Common myeloid progenitor, CD34-positive (primary cell): ENCODE data around the gene P4HB.

Experiments
- CTCF ChIA-PET: fragments of 350-600 bp; sonication (Branson Sonifier 250); formaldehyde crosslinking; loops from one replicate; lab custom pipeline; 2021; ENCODE audit warnings: antibody characterized with exemption; lab: Charles Lee
- POLR2A ChIA-PET: fragments of 350-600 bp; sonication (Branson Sonifier 250); formaldehyde crosslinking; loops from one replicate; lab custom pipeline; 2021; ENCODE audit warnings: antibody characterized with exemption; lab: Charles Lee
- DNase-seq, 3 donors: peaks; one replicate each; pipeline versions ENCODE4 v3.0.0 to v3.0.0-alpha.2; 2013
- H3K27ac ChIP-seq, 2 experiments: 1 replicate in 1 of 2; 2 replicates in 1 of 2; pipeline ENCODE4 v1.7.0; 2013; ENCODE audit warnings: inconsistent platforms in 2 of 2, low read length in 2 of 2, mild to moderate bottlenecking in 2 of 2, low read depth in 1 of 2, moderate library complexity in 1 of 2; ENCODE audit not compliant: severe bottlenecking in 2 of 2, insufficient read depth in 1 of 2, poor library complexity in 1 of 2
- H3K27me3 ChIP-seq, 5 experiments: replicated peaks in 2 of 5; 1 replicate in 3 of 5; 2 replicates in 2 of 5; pipeline versions ENCODE4 v1.6.1 to v1.7.0; 2013; ENCODE audit warnings: low read length in 4 of 5, mild to moderate bottlenecking in 2 of 5, moderate library complexity in 2 of 5, inconsistent platforms in 1 of 5; ENCODE audit not compliant: insufficient read depth in 5 of 5, control insufficient read depth in 4 of 5
- H3K36me3 ChIP-seq, 4 experiments: 1 replicate in 2 of 4; 2 replicates in 2 of 4; pipeline versions ENCODE4 v1.6.1 to v1.7.0; 2013; ENCODE audit warnings: low read length in 3 of 4, control low read depth in 1 of 4, mild to moderate bottlenecking in 1 of 4; ENCODE audit not compliant: control insufficient read depth in 4 of 4, insufficient read depth in 4 of 4
- H3K4me1 ChIP-seq, 4 experiments: 1 replicate in 3 of 4; 2 replicates in 1 of 4; pipeline versions ENCODE4 v1.6.1 to v1.7.1; 2013; ENCODE audit warnings: low read length in 3 of 4, mild to moderate bottlenecking in 3 of 4, control low read depth in 1 of 4, inconsistent platforms in 1 of 4, moderate library complexity in 1 of 4; ENCODE audit not compliant: control insufficient read depth in 4 of 4, insufficient read depth in 4 of 4; ENCODE audit errors: control extremely low read depth in 1 of 4
- H3K4me3 ChIP-seq, 7 experiments: 1 replicate in 4 of 7; 2 replicates in 3 of 7; pipeline versions ENCODE4 v1.5.1 to v1.7.0; 2013; ENCODE audit warnings: mild to moderate bottlenecking in 7 of 7, low read length in 6 of 7, moderate library complexity in 6 of 7, inconsistent platforms in 2 of 7, low read depth in 2 of 7, control low read depth in 1 of 7; ENCODE audit not compliant: insufficient read depth in 4 of 7, control insufficient read depth in 1 of 7; ENCODE audit errors: extremely low read depth in 1 of 7
- H3K9me3 ChIP-seq, 5 experiments: 1 replicate in 4 of 5; 2 replicates in 1 of 5; pipeline versions ENCODE4 v1.6.1 to v1.7.1; 2013; ENCODE audit warnings: low read length in 4 of 5, mild to moderate bottlenecking in 2 of 5, inconsistent platforms in 1 of 5, low read depth in 1 of 5, moderate library complexity in 1 of 5; ENCODE audit not compliant: control insufficient read depth in 4 of 5, insufficient read depth in 2 of 5; ENCODE audit errors: control extremely low read depth in 1 of 5
- WGBS: methylation state at CpG from one replicate; pipeline ENCODE4 v1.1.5; 2013; ENCODE audit not compliant: insufficient coverage; 5-methylcytosine and 5-hydroxymethylcytosine counted together

The P4HB gene

GRCh38 chr17:81901167-81902022 is 41.1 kb upstream of the P4HB start:
- ChIA-PET POLR2A (no interaction called here), CTCF (interaction anchor here (1.5 kb wide), 2 partner anchors 16 to 26 kb away, joined by 3 read pairs; partner anchors contain the start of gene MAFG)
- Histone ChIP-seq H3K27ac (no peak overlapping the region), H3K27me3 (peaks cover 0 to 34% (median 7%) of the 10 kb centered on the region in 5 experiments), H3K4me3 (peak overlapping the region in 3 of 7 experiments; percentile 24 to 52 (median 26)), H3K4me1 (peaks cover 0 to 16% (median 8%) of the 10 kb centered on the region in 4 experiments), H3K9me3 (no peaks in the 10 kb centered on the region), H3K36me3 (peaks cover 13 to 68% (median 32%) of the 10 kb centered on the region in 4 experiments)
- WGBS, result 84% methylated on average over 14 of the region's 21 CpGs
- DNase-seq, result no peak

- ChIA-PET CTCF (interaction anchor here (1.5 kb wide), 1 partner anchor 17 kb away, joined by 3 read pairs; no protein-coding TSS in a partner anchor), POLR2A (no interaction called here)
- H3K27ac ChIP-seq, result no peak overlapping the region
- H3K36me3 ChIP-seq, result peaks cover 13 to 61% (median 38%) of the 10 kb centered on the region in 4 experiments
- peaks cover 0 to 34% (median 7%) of the 10 kb centered on the region in 5 experiments for H3K27me3 ChIP-seq
- H3K9me3 ChIP-seq, result no peaks in the 10 kb centered on the region
- 92% methylated on average over 17 of the region's 18 CpGs for WGBS
- DNase-seq, result no peak
- H3K4me3 ChIP-seq, result no peak overlapping the region
- H3K4me1 ChIP-seq, result peaks cover 0 to 16% (median 8%) of the 10 kb centered on the region in 4 experiments
Observed at GRCh38 chr17:81900181-81900820, 40.0 kb upstream of the P4HB start.

- Histone ChIP-seq H3K4me3 (no peak overlapping the region), H3K4me1 (peaks cover 0 to 16% (median 8%) of the 10 kb centered on the region in 4 experiments), H3K9me3 (no peaks in the 10 kb centered on the region), H3K27me3 (peaks cover 0 to 34% (median 7%) of the 10 kb centered on the region in 5 experiments), H3K27ac (no peak overlapping the region), H3K36me3 (peaks cover 13 to 58% (median 37%) of the 10 kb centered on the region in 4 experiments)
- ChIA-PET POLR2A (no interaction called here), CTCF (no interaction called here)
- DNase-seq, result no peak
- 94% methylated on average over 19 of the region's 22 CpGs for WGBS
Observed at GRCh38 chr17:81899514-81900166, 39.3 kb upstream of the P4HB start.

- Histone ChIP-seq H3K27ac (no peak overlapping the region), H3K36me3 (peaks cover 11 to 54% (median 38%) of the 10 kb centered on the region in 4 experiments), H3K4me3 (no peak overlapping the region), H3K9me3 (no peaks in the 10 kb centered on the region), H3K4me1 (peaks cover 0 to 16% (median 8%) of the 10 kb centered on the region in 4 experiments), H3K27me3 (peaks cover 0 to 34% (median 7%) of the 10 kb centered on the region in 5 experiments)
- POLR2A ChIA-PET, result no interaction called here
- CTCF ChIA-PET, result no interaction called here
- over 99% methylated on average over 9 of the region's 9 CpGs for WGBS
- no peak for DNase-seq
Observed at GRCh38 chr17:81898885-81899284, 38.5 kb upstream of the P4HB start.

GRCh38 chr17:81898029-81898866 is 37.9 kb upstream of the P4HB start:
- Histone ChIP-seq H3K27ac (no peak overlapping the region), H3K4me3 (no peak overlapping the region), H3K9me3 (no peaks in the 10 kb centered on the region), H3K27me3 (peaks cover 0 to 29% (median 7%) of the 10 kb centered on the region in 5 experiments), H3K36me3 (peaks cover 11 to 48% (median 38%) of the 10 kb centered on the region in 4 experiments), H3K4me1 (peaks cover 0 to 16% (median 8%) of the 10 kb centered on the region in 4 experiments)
- ChIA-PET POLR2A (no interaction called here), CTCF (no interaction called here)
- DNase-seq, result no peak
- WGBS, result 98% methylated on average over 19 of the region's 19 CpGs

GRCh38 chr17:81895400-81895799 is 35.1 kb upstream of the P4HB start:
- WGBS, result 100% methylated on average over 10 of the region's 11 CpGs
- ChIA-PET POLR2A (no interaction called here), CTCF (no interaction called here)
- no peak for DNase-seq
- H3K4me1 ChIP-seq, result peaks cover under 1 to 11% (median 3%) of the 10 kb centered on the region in 4 experiments
- peaks cover 0 to 2% (median 0%) of the 10 kb centered on the region in 5 experiments for H3K27me3 ChIP-seq
- no peaks in the 10 kb centered on the region for H3K9me3 ChIP-seq
- no peak overlapping the region for H3K27ac ChIP-seq
- H3K4me3 ChIP-seq, result no peak overlapping the region
- peaks cover 11 to 44% (median 35%) of the 10 kb centered on the region in 4 experiments for H3K36me3 ChIP-seq
